ENCODE measurements around the gene PCDHGB6. TPM values are rescaled to one million over a fixed set of nuclear protein-coding genes. Genes with fewer than 3 reads are reported as not detected.

PCDHGB6 gene
- total RNA-seq, 1 experiment from 2014 or later = 0.21 TPM

DNA sequence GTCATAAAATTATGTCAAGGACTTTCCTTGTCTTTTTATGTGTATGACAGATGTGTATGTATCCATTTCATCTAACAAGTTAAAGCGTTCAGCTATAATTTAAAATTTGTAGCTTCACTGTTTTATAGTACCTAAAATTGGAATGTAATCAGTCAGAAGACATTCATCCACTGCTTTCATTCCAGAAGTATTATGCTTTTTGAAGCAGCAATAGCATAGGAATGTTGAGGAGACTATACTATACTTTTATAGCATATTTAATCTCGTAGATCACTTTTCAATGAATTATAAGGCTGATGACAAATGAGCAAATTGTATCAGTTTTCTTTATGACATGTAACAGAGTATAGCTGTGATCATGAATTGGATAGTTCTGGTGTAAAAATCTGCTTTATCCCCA, 29.4 kb downstream of the PCDHGB6 start:
- in situ Hi-C loops (cut with HindIII; ENCODE audit: low pct_unique_long_range_greater_than_20kb, low sequenced_read_pairs) = no loop called here
- no peak for DNase-seq (ENCODE audit: low read depth, low spot score)

DNA sequence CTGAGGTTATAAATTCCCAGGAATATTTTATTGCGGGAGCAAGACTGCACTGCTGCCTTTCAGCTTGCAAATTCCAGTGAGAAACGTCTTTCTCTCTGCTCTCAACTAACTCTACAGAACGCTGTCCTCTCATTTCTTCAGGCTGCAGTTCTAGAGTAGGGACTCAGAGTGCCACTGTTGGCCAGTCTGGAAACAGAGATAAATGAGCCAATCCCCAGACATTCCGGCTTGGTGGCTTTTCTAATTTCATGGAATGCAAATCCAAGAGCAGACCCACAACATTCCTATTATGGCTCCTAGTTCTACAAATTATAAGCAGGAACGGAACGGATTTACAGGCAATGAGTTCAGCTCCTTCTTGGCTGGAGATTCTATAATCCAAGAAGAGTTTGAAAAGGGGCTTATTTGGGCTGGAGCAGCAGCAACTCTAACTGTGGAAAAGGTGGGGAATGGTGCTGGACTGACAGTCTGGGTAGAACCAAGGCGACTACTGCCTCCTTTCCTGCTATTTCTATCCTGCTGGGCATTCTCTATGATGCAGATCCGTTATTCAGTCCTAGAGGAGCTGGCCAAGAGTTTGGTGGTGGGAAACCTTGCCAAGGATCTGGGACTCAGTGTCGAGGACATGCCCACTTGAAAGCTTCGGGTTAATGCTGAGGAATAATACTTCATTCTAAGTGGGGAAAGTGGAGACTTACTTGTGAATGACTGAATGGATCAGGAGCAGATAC, 31.8 kb downstream of the PCDHGB6 start:
- in situ Hi-C loops (cut with HindIII; ENCODE audit: low pct_unique_long_range_greater_than_20kb, low sequenced_read_pairs) = no loop called here
- DNase-seq (ENCODE audit: low read depth, low spot score) = no peak

DNA sequence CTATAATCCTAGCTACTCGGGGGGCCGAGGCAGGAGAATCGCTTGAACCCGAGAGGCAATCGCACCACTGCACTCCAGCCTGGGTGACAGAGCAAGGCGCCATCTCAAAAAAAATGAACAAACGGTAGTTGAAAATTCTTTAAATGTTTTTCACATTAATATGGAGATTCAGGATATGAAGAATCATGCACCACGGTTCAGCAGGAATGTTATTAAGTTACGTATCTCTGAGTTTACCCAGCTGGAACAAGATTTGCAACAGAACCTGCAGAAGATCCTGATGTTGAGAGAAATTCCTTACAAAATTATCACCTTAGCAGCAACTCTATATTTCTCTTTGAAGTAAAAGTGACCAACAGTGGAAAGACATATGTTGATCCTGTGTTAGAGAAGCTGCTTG, 32.5 kb downstream of the PCDHGB6 start:
- no peak for DNase-seq (ENCODE audit: low read depth, low spot score)
- in situ Hi-C loops (cut with HindIII; ENCODE audit: low pct_unique_long_range_greater_than_20kb, low sequenced_read_pairs) = no loop called here

DNA sequence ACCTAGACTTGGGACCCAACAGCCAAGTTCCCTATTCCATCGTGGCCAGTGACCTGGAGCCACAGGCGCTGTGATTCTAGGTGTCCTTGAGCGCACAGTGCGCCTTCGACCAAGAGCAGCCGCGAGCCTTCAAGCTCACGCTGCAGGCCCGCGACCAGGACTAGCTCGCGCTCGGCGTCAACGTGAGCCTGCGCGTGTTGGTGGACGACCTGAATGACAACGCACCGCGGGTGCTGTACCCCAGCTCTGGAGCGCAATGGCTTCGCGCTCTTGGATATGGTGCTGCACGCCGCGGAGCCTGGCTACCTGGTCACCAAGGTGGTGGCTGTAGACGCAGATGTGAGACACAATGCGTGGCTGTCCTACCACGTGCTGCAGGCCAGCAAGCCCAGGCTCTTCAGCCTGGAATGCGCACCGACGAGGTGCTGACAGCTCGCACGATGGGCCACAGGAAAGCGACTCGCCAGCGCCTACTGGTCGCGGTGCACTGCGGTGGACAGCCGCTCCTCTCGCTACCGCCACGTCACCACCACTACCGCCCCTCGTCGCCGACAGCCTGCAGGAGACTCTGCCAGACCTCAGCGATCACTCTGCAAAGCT, 33.9 kb downstream of the PCDHGB6 start:
- in situ Hi-C loops (cut with HindIII; ENCODE audit: low pct_unique_long_range_greater_than_20kb, low sequenced_read_pairs) = no loop called here
- no peak for DNase-seq (ENCODE audit: low read depth, low spot score)

Other genes starting within 250 kb of the PCDHGB6 start
- 0.24 and 0.29 TPM in 2 replicates for gene PCDHB7, start 235.4 kb upstream of the PCDHGB6 start, total RNA-seq (2014; rRNA removed; shearing (Covaris generic))
- gene PCDHB8, start 230.2 kb upstream of the PCDHGB6 start, total RNA-seq (2014; rRNA removed; shearing (Covaris generic)) = 0.43 and 0.74 TPM in 2 replicates
- gene PCDHB16, start 225.6 kb upstream of the PCDHGB6 start, total RNA-seq (2014; rRNA removed; shearing (Covaris generic)) = 0.55 and 0.75 TPM in 2 replicates
- 0.05 and 0.90 TPM in 2 replicates for gene PCDHB9, start 220.9 kb upstream of the PCDHGB6 start, total RNA-seq (2014; rRNA removed; shearing (Covaris generic))
- gene PCDHB10, start 215.7 kb upstream of the PCDHGB6 start, total RNA-seq (2014; rRNA removed; shearing (Covaris generic)) = 0.37 and 0.40 TPM in 2 replicates
- gene PCDHB11, start 208.4 kb upstream of the PCDHGB6 start, total RNA-seq (2014; rRNA removed; shearing (Covaris generic)) = 0.55 and 0.75 TPM in 2 replicates
- gene PCDHB12, start 199.3 kb upstream of the PCDHGB6 start, total RNA-seq (2014; rRNA removed; shearing (Covaris generic)) = 0.24 and 0.42 TPM in 2 replicates
- gene PCDHB13, start 194.1 kb upstream of the PCDHGB6 start, total RNA-seq (2014; rRNA removed; shearing (Covaris generic)) = 0.66 and 0.77 TPM in 2 replicates
- 0.24 and 0.40 TPM in 2 replicates for gene PCDHB14, start 184.7 kb upstream of the PCDHGB6 start, total RNA-seq (2014; rRNA removed; shearing (Covaris generic))
- gene PCDHB15, start 162.6 kb upstream of the PCDHGB6 start, total RNA-seq (2014; rRNA removed; shearing (Covaris generic)) = 1.1 and 1.6 TPM in 2 replicates
- 0.11 TPM in 1 of 2 replicates, not detected in the other for gene SLC25A2, start 104.0 kb upstream of the PCDHGB6 start, total RNA-seq (2014; rRNA removed; shearing (Covaris generic))
- gene TAF7, start 87.2 kb upstream of the PCDHGB6 start, total RNA-seq (2014; rRNA removed; shearing (Covaris generic)) = 60.5 and 60.9 TPM in 2 replicates
- 0.63 and 0.67 TPM in 2 replicates for gene PCDHGA1, start 77.5 kb upstream of the PCDHGB6 start, total RNA-seq (2014; rRNA removed; shearing (Covaris generic))
- 1.7 and 2.0 TPM in 2 replicates for gene PCDHGA2, start 69.3 kb upstream of the PCDHGB6 start, total RNA-seq (2014; rRNA removed; shearing (Covaris generic))
- gene PCDHGA3, start 64.2 kb upstream of the PCDHGB6 start, total RNA-seq (2014; rRNA removed; shearing (Covaris generic)) = 0.32 TPM in 1 of 2 replicates, not detected in the other
- 1.2 and 1.6 TPM in 2 replicates for gene PCDHGB1, start 57.9 kb upstream of the PCDHGB6 start, total RNA-seq (2014; rRNA removed; shearing (Covaris generic))
- gene PCDHGA4, start 53.0 kb upstream of the PCDHGB6 start, total RNA-seq (2014; rRNA removed; shearing (Covaris generic)) = 1.4 and 1.6 TPM in 2 replicates
- 1.5 and 1.7 TPM in 2 replicates for gene PCDHGB2, start 48.0 kb upstream of the PCDHGB6 start, total RNA-seq (2014; rRNA removed; shearing (Covaris generic))
- 0.56 and 0.66 TPM in 2 replicates for gene PCDHGA5, start 43.9 kb upstream of the PCDHGB6 start, total RNA-seq (2014; rRNA removed; shearing (Covaris generic))
- 0.21 and 0.53 TPM in 2 replicates for gene PCDHGB3, start 37.8 kb upstream of the PCDHGB6 start, total RNA-seq (2014; rRNA removed; shearing (Covaris generic))
- gene PCDHGA6, start 34.1 kb upstream of the PCDHGB6 start, total RNA-seq (2014; rRNA removed; shearing (Covaris generic)) = 1.8 and 2.4 TPM in 2 replicates
- 0.71 and 1.6 TPM in 2 replicates for gene PCDHGA7, start 25.3 kb upstream of the PCDHGB6 start, total RNA-seq (2014; rRNA removed; shearing (Covaris generic))
- gene PCDHGB4, start 20.3 kb upstream of the PCDHGB6 start, total RNA-seq (2014; rRNA removed; shearing (Covaris generic)) = 0.08 and 0.26 TPM in 2 replicates
- gene PCDHGA8, start 15.4 kb upstream of the PCDHGB6 start, total RNA-seq (2014; rRNA removed; shearing (Covaris generic)) = 0.05 and 0.13 TPM in 2 replicates
- 0.29 and 0.50 TPM in 2 replicates for gene PCDHGB5, start 10.1 kb upstream of the PCDHGB6 start, total RNA-seq (2014; rRNA removed; shearing (Covaris generic))
- gene PCDHGA9, start 5.2 kb upstream of the PCDHGB6 start, total RNA-seq (2014; rRNA removed; shearing (Covaris generic)) = 0.03 and 0.45 TPM in 2 replicates
- 0.18 and 0.21 TPM in 2 replicates for gene PCDHGA10, start 5.0 kb downstream of the PCDHGB6 start, total RNA-seq (2014; rRNA removed; shearing (Covaris generic))
- gene PCDHGB7, start 9.7 kb downstream of the PCDHGB6 start, total RNA-seq (2014; rRNA removed; shearing (Covaris generic)) = 7.4 and 8.6 TPM in 2 replicates
- gene PCDHGA11, start 13.0 kb downstream of the PCDHGB6 start, total RNA-seq (2014; rRNA removed; shearing (Covaris generic)) = 0.21 and 0.58 TPM in 2 replicates
- gene PCDHGA12, start 22.5 kb downstream of the PCDHGB6 start, total RNA-seq (2014; rRNA removed; shearing (Covaris generic)) = 10.0 and 13.8 TPM in 2 replicates
- gene PCDHGC3, start 67.9 kb downstream of the PCDHGB6 start, total RNA-seq (2014; rRNA removed; shearing (Covaris generic)) = 9.8 and 12.5 TPM in 2 replicates
- gene PCDHGC4, start 77.0 kb downstream of the PCDHGB6 start, total RNA-seq (2014; rRNA removed; shearing (Covaris generic)) = 0.11 TPM in 1 of 2 replicates, not detected in the other
- gene PCDHGC5, start 81.1 kb downstream of the PCDHGB6 start, total RNA-seq (2014; rRNA removed; shearing (Covaris generic)) = 0.05 and 0.19 TPM in 2 replicates
- 32.8 TPM in 2 replicates for gene DIAPH1, start 211.0 kb downstream of the PCDHGB6 start, total RNA-seq (2014; rRNA removed; shearing (Covaris generic))
- gene HDAC3, start 228.8 kb downstream of the PCDHGB6 start, total RNA-seq (2014; rRNA removed; shearing (Covaris generic)) = 45.2 and 55.1 TPM in 2 replicates
- 6.2 and 7.9 TPM in 2 replicates for gene RELL2, start 229.0 kb downstream of the PCDHGB6 start, total RNA-seq (2014; rRNA removed; shearing (Covaris generic))
- 12.6 and 17.4 TPM in 2 replicates for gene FCHSD1, start 243.4 kb downstream of the PCDHGB6 start, total RNA-seq (2014; rRNA removed; shearing (Covaris generic))